CD4-positive, alpha-beta T cell treated with Interferon alpha-2 for 1 hour (primary cell): ENCODE measurements around the gene TOGARAM2.

Experiments used
- DNase-seq, 2 donors: peaks; one replicate each; pipeline ENCODE4 v3.0.0-alpha.2; 2020 to 2022

The TOGARAM2 gene

GRCh38 chr2:29056452-29056851 lies 75.4 kb downstream of the TOGARAM2 start:
- DNase-seq = no peak

DNA sequence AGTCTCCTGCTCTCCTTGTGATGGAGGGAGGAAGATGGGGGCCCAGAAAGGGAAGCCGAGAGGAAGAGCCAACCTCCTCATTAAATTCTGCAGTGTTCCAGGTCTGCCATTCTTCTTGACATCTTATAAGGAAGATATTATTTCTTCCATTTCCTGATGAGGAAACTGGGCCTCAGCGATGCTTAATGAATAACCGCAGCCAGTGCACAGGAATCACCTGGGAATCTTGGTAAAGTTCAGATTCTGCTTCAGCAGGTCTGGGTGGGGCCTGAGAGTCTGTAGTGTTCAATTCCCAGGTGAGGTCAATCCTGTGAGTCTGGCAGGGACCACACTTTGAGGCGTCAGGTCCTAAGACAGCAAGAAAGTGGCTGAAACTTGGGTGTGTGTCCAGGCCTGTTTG lies 75.9 kb downstream of the TOGARAM2 start:
- DNase-seq = no peak

GRCh38 chr2:29059624-29060023 lies 78.5 kb downstream of the TOGARAM2 start:
- DNase-seq = no peak

DNA sequence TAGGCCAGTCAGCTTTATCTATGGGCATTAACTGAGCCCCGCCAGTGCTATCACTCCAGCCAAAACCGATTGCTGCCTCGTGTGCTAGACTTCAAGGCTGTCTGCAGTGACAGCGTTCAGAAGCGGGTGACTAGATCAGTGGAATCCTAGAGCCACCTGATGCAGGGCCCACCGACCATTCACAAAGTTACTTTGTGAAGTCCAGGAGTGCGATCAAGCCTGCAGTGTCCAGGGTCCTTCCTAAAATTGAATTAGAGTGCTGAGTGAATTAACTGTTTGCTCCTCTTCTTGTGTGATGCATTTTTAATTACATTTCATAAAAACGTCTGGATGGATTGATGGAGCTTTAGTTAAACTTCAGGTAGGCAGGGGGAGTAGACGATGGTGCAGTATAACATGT lies 79.3 kb downstream of the TOGARAM2 start:
- no peak for DNase-seq

GRCh38 chr2:29061176-29061575 lies 80.1 kb downstream of the TOGARAM2 start:
- no peak for DNase-seq

DNA sequence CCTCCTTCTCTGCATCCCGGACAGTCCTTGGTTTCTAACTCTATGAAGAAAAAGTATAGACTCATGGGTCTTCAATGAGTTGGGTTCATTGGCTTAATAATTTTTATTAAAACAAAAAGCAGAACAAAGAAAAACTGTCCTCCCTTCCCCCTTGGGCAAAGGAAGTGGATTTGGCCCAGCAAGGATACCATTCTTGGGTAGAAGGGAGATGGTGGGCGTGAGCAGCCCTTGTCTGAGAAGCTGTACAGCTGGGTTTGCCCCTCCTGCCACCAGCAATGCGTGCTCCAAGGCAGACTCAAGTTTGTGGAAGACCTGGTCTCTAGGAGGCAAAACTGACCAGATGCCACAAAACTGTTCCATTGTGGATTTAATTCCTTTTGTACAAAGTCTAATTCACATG lies 80.5 kb downstream of the TOGARAM2 start:
- no peak for DNase-seq

DNA sequence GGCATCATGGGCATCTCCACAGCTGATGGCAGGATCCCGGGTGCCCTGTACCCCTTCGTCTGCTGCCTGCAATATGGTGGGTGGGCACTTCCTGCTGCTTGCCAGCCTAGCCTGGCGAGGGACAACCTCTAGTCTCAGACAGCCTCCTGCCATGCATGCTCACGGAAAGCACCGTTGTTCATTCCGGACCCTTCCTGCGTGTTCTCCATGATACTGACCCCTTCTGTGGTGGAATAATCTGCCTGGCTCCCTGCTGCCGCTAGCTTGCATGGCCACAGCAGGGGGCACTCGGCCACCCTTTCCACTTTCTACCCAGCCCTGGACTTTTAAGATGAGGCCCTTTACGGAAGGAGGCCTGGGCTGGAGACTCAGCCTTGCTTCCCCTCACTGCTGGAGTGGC lies 81.3 kb downstream of the TOGARAM2 start:
- no peak for DNase-seq

DNA sequence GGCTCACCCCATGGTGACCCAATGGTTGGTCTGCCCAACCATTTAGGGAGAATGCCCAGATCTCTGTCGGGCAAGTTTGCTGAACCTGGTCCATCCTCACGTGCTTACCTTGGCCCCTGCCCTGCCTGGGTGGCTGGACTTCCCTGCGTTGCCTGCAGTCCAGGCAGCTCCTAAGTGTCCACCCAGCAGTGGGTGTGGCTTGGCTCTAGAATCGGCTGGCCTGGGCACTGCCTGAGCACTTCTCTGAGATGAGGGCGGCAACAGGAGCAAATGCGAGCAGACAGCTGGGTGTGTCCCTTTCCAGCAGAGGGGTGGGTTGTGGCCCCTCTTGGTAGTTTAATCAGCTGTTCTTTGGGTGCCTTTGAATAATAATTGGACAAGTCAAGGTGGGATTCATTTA lies 82.0 kb downstream of the TOGARAM2 start:
- no peak for DNase-seq

DNA sequence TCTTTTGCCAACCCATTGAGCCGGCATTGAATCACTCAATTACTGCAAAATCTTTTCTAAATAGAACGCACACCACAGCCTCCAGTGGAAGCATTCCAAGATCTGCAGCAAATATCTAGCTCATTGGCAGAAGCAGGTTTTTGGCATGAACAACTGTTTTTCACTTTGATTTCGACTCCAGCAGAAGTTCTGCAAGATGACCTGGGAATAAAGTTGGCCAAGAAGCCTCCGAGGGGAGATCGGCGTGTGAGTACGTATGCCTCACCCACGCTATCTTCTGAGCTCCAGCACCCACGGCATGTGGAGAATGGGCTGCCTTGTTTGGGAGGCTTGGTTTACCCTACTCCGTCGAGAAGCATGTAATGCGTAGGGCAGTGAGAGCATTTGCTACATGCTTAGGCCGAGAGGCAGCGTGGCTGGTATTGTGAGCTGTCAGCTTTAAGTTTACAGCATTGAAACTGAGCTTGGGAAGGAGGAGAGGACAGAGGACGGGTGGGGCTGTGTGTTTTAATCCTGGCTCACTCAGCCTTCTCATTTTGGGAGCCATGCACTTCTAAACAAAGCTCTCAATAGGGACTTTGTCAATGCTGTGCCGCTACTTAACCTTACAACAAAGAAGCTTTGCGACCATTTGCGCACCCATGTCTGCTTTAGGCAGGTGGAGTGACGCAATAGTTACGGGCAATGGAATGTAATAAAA lies 82.7 kb downstream of the TOGARAM2 start:
- DNase-seq = no peak

GRCh38 chr2:29064346-29064715 lies 83.2 kb downstream of the TOGARAM2 start:
- no peak for DNase-seq

DNA sequence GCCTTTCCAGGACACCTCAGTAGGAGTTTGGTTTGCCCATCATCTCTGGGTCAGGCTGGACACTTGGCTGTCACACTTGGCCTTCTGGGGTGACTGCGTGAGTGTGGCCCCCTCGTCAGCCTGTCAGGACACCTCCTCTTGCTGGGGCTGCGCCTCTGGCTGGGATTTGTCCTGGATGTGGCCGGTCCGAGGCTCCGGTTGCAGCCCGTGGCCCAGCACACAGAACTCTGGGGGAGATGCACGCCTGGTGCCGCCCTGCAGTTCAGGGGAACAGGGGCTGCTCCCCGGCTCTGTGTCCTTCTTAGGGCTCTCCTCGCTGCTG lies 83.6 kb downstream of the TOGARAM2 start:
- no peak for DNase-seq

DNA sequence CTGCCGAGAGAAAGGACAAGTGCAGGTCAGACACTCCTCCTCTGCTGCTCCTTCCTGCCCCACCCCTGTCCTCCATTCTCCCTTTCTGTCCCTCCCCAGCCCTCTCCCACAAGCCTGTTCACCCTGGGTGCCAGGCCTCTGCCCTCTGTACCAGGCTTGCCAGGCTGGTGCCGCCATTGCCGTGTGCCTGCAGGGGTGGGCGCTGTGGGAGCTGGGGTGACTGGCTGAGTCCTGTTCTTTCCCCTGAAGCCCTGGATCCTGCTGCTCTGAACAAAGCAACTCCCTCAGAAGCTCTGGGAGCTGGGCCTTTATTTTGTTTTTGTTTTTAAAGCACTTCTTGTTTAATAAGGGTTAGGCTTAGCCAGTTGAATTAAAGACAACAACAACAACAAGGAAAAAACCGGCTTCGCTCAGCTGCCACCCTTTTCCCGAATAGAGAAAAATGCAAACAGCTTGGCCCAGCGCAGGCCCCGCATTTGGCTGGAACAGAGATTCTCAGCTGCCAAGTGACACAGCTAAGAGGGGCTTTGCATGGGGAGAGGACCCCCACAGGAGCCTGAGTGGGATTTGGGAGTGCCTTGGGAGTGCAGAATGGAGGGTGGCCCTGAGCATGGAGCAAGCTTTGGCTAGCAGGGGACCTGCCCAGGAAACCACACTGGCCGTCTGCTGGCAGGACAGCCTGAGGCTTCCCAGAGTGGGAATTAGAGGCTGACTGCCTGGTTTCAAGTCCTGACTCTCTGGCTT lies 84.1 kb downstream of the TOGARAM2 start:
- no peak for DNase-seq

- DNase-seq = no peak
Observed at GRCh38 chr2:29066271-29066860, 85.3 kb downstream of the TOGARAM2 start.

GRCh38 chr2:29066997-29067605 lies 86.0 kb downstream of the TOGARAM2 start:
- DNase-seq = peak in 1 of 2 donors; percentile 15

DNA sequence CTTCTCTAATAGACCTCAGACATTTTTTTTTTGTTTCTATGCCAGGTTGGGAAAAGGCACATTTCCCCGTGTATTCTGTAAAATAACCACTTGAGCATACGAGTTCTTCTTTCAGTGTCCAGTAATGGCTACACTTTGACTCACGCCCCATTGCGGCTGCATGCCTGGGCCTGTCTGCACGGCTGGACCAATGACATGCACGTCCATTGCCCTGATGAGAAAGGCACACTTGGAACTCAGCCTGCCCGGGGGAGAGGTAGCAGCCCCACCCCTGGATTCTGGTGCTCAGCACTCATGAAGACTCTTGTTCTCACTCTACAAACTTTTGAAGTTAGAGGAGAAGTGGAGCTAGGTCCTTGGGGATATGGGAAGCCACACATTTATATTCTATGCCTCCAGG lies 87.4 kb downstream of the TOGARAM2 start:
- DNase-seq = no peak

DNA sequence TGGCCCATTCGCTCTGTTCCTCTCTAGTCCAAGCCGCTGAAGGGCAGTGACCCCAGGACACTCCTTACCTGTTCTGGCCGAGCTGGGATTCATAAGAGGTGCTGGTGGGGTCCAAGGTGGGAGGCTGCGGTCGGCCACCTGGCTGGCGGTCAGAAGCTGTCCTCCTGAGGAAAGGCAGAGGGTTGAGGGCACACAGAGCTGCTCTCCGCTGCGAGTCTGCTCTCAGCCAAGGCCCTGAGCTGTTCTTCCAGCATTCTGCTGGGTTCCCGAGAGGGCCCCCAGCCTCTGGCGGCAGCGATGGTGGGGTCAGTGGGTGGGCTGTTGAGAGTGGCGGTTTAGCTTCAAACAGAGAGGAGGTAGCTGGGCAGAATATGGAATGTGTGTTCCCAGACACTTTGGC lies 89.4 kb downstream of the TOGARAM2 start:
- DNase-seq = no peak

DNA sequence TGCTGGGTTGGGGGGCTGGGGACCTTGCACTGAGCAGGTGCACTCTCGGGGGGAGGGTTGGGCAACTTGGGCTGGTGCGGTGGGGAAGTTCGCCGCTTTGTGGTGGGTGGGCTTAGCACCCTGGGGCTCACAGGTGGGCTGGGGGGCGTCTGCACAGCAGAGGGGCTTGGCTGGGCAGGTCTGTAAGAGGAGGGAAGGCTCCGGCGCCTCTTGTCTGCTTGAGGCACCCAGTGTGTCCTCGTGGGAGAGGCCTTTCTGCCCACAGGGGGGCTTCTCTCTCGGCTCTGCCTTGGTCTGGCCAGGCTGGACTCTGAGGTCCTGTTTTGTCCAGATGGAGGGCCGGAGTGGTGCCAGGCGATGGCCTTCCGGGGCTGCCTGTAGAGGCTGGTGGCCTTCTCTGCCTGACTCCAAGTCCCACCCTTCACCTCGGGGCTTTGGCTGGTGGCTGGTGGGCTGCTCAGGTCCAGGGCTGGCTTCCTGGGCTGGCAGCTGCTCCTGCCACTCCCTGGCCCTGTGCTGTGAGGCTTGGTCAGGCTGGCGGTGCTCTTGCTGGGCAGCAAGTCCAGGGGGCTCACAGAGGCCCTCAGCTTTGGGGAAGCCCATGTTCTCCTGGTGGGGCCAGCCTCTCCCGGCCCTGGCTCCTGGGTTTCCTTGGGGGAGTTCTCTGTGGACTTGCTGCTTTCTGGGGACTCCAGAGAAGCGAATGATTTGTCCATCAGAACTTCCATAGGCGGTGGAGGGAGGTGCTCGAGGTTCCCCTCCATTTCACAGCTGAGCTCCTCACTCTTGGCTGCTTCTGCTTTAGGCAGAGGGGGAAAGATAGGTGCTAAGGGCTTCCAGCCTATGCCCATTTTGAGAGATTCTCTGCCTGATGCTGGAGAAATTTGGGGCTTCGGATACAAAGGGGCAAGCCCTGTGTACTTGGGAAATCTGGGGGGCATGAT lies 90.2 kb downstream of the TOGARAM2 start:
- no peak for DNase-seq

DNA sequence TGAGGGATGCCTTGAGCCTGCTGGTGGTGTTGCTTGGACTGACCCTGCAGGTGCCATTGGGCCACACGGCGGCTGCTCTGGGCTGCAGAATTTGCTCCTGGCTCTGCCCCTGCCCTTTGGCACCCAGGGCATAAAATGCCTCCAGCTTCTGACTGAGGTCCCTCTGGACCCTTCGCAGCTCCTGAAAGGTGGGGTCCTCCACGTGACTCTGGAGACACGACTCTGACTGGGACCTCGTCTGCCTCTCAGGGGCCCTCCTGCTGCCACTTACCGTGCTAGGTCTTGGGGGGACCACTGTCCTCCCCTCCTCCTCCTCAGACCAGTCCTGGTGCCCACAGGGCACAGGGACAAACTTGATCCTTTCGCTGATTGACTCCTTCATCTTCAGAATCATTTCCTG lies 91.2 kb downstream of the TOGARAM2 start:
- DNase-seq = no peak

GRCh38 chr2:29072971-29073725 lies 92.0 kb downstream of the TOGARAM2 start:
- DNase-seq = no peak

GRCh38 chr2:29073933-29074332 lies 92.8 kb downstream of the TOGARAM2 start:
- DNase-seq = no peak

- no peak for DNase-seq
Observed at GRCh38 chr2:29074411-29074810, 93.3 kb downstream of the TOGARAM2 start, which contains the start of gene PCARE. Gene PCARE, minus strand, starts transcription at chr2:29074523. Its CDS starts 262 bp downstream, at chr2:29074261.
